HG03378 (cell line): ENCODE results near the gene ZSWIM3.
A peak's percentile ranks its signal among the peaks of the same experiment; 100 is the strongest.

Experiments
- ATAC-seq: cut with Tn5 transposase; IDR thresholded peaks from one replicate; pipeline ENCODE4 v1.9.1; 2021; ENCODE audit warnings: mild to moderate bottlenecking, moderate library complexity; ENCODE audit not compliant: unreplicated experiment

ZSWIM3 gene

DNA sequence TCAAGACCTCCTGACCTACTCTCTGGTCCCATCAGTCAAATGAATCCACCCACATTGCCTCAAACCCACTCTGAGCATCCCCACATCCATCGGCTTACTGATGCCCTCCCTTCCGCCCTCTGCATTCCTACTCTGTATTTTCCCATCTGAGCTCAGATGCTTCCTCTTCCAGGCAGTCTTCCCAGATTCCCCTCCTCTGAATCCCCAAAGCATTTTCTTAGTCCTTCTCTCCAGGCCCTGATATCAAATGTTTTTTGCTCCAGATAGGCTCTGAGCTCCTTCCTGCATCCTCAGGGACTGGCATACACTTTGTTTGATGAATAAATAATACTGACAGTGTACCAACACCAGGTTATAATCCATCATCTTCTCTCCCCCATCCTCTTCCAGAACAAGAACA, 50.7 kb downstream of the ZSWIM3 start:
- no peak for ATAC-seq

DNA sequence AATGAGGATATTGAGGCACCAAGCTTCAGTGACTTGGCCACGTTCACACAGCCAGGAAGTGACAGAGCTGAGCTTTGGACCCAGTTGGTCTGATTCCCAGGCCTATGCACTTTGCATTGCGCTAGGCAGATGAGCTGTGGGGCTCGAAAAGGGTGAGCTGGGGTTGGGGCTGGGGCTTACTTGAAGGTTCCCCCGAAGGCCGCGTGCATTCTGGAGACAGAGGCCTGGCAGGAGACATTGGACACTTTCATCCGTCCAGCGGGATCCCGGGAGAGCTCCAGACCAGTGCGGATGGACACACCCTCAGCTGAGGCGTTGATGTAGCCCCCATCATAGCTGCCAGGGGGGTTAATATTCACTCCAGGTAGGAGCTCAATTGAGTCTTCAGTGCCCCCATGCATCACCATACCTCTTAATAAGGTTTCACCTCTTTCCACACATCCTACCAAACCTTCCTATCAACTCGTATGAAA, 52.0 kb downstream of the ZSWIM3 start:
- ATAC-seq, result no peak

GRCh38 chr20:45909817-45910669, 52.6 kb downstream of the ZSWIM3 start:
- no peak for ATAC-seq

DNA sequence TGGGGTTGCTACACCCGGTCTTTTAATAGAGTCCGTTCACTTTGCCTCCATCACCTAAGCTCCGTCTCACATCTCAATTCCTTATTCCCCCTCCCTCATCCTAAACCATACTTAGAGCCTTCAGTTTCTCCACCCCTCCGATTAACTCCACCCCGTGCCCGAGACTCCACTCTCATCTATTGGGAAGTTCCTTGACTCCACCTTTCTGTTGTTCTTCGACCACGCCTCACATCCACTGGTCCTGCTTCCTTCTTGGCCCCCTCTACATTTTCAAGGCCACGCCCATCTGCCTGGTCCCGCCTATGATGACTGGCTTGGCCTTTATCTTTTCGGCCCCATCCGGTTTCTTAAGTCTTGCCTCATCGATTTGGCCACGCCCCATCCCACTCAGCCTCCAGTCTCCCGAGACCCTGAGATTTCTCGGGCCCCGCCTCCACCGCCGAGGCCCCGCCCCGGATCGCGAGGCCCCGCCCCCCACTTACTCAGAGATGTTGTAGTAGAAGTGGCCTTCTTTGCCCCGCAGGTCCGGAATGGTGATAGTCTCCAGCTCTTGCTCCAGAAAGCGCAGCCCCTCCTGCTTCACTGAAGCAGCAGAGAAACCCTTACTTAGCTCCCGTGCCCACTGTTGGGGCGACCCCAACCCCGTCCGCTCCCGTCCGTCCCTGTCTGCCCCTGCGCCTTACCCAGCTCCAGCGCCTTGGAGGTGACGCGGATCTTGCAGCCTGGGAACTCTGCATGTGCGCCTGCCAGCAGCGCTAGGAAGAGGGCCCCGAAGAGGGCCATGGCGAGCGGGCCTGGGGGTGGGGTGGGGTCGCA, 53.5 kb downstream of the ZSWIM3 start:
- peak; percentile 88 for ATAC-seq

GRCh38 chr20:45911486-45912343, 54.3 kb downstream of the ZSWIM3 start, which contains the start of gene PLTP:
PLTP (minus strand) TSS chr20:45912155; CDS start chr20:45911452, 703 bp downstream.
- no peak for ATAC-seq

DNA sequence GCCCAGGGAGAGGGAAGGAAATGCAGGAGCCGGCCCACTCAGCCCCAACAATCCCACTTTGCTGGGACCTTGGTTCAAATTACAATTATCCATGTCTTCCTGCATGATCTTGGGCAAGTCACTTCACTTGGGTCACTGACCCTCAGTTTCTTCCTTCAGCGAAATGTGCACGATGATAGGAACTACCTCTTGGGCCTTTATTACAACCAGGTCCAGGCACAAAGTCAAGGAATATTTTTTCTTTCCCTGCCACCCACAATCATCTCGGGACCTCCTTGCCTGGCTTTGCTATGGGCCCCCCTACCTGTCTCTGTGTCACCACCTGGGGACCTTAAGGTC, 54.9 kb downstream of the ZSWIM3 start:
- no peak for ATAC-seq

- no peak for ATAC-seq
These were observed 55.7 kb downstream of the ZSWIM3 start for GRCh38 chr20:45913116-45913515.

DNA sequence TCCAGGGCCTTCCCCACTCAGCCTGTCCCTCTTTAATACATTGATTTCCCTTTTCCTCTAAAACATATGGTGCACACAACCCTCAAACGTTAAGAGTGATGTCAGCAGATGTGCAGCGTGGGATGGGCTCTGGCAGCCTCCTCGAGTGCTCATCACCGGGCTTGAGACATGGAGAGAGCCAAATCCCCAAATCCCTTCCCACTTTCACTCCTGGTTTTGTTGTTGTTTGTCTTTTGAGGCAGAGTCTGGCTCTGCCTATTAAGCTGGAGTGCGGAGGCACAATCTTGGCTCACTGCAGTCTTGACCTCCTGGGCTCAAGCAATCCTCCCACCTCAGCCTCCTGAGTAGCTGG, 60.4 kb downstream of the ZSWIM3 start:
- no peak for ATAC-seq

DNA sequence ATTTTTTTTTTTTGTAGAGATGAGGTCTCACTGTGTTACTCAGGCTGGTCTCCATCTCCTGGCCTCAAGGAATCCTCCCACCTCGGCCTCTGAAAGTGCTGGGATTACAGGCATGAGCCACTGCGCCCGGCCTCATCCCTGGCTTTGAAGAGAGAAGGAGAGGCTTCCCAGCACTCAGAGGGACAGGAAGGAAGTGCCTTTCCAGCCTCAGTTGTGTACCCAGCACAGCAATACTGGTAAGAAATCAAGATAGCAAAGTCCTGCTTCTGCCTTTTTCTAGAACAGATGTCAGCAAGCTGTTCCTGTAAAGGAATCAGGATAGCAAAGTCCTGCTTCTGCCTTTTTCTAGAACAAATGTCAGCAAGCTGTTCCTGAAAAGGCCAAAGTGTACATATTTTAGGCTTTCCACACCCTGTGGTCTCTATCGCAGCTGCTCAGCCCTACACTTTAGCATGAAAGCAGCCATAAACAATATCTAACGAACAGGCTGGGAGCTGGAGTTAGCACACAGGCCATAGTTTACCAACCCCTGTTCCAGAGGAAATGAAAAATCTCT, 60.8 kb downstream of the ZSWIM3 start:
- ATAC-seq, result no peak

GRCh38 chr20:45918779-45919537, 61.5 kb downstream of the ZSWIM3 start:
- ATAC-seq, result no peak

- ATAC-seq, result no peak
These were observed 62.4 kb downstream of the ZSWIM3 start for GRCh38 chr20:45919542-45920399.

- ATAC-seq, result no peak
These were observed 63.3 kb downstream of the ZSWIM3 start for GRCh38 chr20:45920462-45921336.

DNA sequence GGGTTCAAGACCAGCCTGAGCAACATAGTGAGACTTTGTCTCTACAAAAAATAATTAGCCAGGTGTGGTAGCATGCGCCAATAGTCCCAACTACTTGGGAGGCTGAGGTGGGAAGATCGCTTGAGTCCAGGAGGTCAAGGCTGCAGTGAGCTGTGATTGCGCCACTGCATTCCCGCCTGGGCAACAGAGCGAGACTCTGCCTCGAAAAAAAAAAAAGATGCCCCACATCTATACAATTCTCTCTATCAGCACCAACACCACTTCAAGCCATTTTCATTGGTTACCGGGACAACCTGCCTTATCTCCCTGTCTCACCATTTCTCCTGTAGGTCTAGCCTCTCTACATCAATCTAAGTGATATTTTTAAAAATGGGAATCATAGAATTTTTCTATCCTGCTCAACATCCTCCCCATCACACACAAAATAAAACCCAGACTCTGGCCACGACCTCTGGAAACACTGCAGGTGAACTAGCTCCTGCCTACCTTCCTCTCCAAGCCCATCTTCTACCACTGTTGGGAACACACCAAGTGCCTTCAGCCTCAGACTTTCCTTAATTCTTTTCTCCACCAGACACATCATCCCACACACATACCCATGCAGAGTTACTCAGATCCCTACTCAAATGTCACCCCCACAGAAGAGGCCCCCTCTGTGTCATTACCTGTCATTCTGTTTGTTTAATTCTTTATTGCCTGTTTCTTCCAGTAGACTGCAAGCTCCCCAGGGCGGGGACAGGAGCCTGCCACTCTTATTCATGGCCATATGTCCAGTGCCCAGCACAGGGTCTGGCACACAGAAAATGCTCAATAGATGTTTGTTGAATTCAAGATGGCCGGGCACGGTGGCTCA, 64.1 kb downstream of the ZSWIM3 start:
- no peak for ATAC-seq

- ATAC-seq, result no peak
These were observed 67.2 kb downstream of the ZSWIM3 start for GRCh38 chr20:45924391-45925261.

GRCh38 chr20:45925821-45926506, 68.5 kb downstream of the ZSWIM3 start:
- no peak for ATAC-seq

DNA sequence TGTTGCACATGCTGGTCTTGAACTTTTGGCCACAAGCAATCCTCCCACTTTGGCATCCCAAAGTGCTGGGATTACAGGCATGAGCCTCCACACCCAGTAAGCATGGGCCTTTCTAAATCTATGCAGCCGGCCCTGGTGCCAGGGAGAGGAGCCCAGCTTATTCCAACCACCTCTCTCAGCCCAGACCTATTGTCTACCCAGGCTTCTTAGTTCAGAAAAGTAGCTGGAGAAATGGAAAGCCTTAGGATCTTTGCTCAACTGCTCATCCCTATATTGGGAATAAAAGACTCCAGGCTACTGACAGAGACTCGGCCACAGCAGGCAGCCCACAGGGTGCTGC, 69.3 kb downstream of the ZSWIM3 start:
- ATAC-seq, result no peak
